ENCODE data around the gene ZFAND6.

Gene ZFAND6

DNA sequence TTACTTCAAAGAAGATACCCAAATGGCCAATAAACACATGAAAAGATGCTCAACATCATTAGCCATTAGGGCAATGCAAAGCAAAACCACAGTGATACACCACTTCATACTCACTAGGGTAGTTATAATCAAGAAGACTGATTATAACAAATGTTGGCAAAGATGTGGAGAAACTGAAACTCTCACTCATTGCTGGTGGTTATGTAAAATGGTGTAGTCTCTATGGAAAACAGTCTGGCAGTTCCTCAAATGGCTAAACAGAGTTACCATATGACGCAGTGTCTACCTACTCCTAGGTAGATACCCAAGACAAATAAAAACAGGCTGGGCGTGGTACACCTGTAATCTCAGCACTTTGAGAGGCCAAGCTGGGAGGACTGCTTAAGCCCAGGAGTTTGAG is 3.5 kb upstream of the ZFAND6 start:
- H3K4me3 ChIP-seq (replicated peaks in 1 of 2; ENCODE audit: low read depth in 2 of 2, low read length in 2 of 2), result no peak overlapping the region
- no peak for DNase-seq (ENCODE audit: low read depth in 2 of 2)
- TF ChIP-seq, protein P1, sequence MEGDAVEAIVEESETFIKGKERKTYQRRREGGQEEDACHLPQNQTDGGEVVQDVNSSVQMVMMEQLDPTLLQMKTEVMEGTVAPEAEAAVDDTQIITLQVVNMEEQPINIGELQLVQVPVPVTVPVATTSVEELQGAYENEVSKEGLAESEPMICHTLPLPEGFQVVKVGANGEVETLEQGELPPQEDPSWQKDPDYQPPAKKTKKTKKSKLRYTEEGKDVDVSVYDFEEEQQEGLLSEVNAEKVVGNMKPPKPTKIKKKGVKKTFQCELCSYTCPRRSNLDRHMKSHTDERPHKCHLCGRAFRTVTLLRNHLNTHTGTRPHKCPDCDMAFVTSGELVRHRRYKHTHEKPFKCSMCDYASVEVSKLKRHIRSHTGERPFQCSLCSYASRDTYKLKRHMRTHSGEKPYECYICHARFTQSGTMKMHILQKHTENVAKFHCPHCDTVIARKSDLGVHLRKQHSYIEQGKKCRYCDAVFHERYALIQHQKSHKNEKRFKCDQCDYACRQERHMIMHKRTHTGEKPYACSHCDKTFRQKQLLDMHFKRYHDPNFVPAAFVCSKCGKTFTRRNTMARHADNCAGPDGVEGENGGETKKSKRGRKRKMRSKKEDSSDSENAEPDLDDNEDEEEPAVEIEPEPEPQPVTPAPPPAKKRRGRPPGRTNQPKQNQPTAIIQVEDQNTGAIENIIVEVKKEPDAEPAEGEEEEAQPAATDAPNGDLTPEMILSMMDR (IDR thresholded peaks at IDR 0.05; ENCODE audit: low read depth, low read length), result no peak

DNA sequence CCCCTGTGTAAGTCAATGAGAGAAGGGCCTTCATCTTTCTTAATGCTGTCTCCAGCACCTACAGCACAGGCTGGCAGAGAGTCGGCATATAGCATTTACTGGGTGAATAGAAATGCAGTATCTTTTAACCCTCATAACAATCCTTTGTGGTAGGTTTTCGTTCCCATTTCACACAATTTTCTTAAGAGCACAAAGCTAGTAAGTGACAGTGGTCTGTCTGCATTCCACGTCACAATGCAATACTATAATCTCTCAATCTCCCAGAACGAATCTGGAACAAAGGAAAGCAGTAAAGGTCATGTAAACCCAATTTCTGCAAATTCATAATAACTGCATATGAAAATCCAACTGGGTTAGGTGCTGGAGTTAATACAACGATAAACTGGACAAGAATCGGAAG is 1.4 kb upstream of the ZFAND6 start:
- H3K4me3 ChIP-seq (replicated peaks in 1 of 2; ENCODE audit: low read depth in 2 of 2, low read length in 2 of 2), result no peak overlapping the region
- DNase-seq (ENCODE audit: low read depth in 2 of 2), result no peak
- TF ChIP-seq, protein P1 (IDR thresholded peaks at IDR 0.05; ENCODE audit: low read depth, low read length), result no peak

DNA sequence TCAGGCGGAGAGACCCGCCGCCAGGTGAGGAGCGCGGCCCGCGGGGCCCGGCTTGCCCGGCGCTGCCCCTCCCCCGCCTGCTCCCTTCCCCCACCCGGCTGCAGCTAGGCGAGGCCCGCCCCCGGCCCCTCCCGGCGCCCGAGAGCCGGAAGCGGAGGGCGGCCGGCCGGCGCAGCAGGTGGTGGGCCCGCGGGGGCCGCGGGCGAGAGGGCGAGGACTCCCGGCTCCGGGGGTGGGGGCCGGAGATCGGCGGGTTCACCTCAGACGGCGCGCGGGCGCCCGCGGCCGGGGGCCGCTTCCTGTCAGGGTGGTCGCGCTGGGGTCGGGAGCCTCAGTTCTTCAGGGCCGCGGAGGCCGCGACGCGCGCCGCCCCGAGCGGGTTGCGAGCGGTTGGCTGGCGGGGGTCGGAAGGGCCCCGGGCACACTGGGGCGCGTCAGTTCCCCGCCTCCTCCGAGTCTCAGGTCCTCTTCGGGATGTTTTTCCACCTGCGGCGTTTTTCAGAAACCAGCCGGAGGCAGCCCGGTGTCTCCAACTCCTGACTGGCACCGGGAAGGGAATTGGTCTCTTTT is 395 bp downstream of the ZFAND6 start:
- TF ChIP-seq, protein P1 (IDR thresholded peaks at IDR 0.05; ENCODE audit: low read depth, low read length), result no peak
- H3K4me3 ChIP-seq (replicated peaks in 1 of 2; ENCODE audit: low read depth in 2 of 2, low read length in 2 of 2), result peak overlapping the region; percentile 64 to 71
- DNase-seq (ENCODE audit: low read depth in 2 of 2), result peak in 1 of 2 donors; percentile 17

DNA sequence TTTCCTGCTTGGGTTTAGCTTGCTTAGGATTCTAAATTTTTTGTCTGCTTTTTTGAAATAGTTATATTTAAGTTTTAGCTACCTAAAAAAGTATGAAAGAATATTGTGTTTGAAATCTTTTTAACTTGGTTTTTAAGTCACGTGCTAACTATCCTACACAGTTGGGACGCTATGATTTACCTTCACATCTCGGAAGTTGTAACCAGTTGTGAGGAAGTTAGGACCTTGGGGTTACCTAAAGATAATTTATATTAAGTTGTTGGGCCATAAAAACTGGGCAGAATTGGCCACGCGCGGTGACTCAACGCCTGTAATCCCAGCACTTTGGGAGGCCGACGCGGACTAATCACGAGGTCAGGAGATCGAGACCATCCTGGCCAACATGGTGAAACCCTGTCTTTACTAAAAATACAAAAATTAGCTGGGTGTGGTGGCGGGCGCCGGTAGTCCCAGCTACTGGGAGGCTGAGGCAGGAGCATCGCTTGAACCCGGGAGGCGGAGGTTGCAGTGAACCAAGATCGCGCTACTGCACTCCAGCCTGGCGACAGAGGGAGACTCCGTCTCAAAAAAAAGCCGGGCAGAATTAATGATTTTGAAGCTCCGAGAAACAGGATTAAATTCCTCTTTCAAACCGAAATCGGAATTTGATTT is 1.0 kb downstream of the ZFAND6 start:
- H3K4me3 ChIP-seq (replicated peaks in 1 of 2; ENCODE audit: low read depth in 2 of 2, low read length in 2 of 2), result peak overlapping the region; percentile 64 to 71
- TF ChIP-seq, protein P1 (IDR thresholded peaks at IDR 0.05; ENCODE audit: low read depth, low read length), result peak; percentile 20
- peak; percentile 33 to 64 for DNase-seq (ENCODE audit: low read depth in 2 of 2)

DNA sequence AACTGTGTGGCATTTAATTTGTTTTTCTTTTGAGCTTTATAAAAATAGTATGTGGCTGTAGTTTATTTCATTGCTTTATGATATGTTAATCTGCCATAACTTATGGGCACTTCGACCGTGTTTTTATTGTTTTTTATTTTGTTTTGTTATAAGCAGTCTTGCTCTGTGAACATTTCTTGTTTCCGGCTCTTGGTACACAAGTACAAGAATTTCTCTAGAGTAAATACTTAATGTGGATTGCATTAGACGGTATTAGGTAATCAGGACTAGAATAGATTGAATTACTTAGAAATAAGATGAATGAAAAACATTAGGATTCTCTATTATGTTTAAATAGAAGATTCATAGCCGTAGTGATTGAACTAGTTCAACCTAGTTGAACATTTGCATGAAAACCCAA is 2.1 kb downstream of the ZFAND6 start:
- no peak overlapping the region for H3K4me3 ChIP-seq (replicated peaks in 1 of 2; ENCODE audit: low read depth in 2 of 2, low read length in 2 of 2)
- TF ChIP-seq, protein P1 (IDR thresholded peaks at IDR 0.05; ENCODE audit: low read depth, low read length), result no peak
- peak; percentile 18 to 22 for DNase-seq (ENCODE audit: low read depth in 2 of 2)

DNA sequence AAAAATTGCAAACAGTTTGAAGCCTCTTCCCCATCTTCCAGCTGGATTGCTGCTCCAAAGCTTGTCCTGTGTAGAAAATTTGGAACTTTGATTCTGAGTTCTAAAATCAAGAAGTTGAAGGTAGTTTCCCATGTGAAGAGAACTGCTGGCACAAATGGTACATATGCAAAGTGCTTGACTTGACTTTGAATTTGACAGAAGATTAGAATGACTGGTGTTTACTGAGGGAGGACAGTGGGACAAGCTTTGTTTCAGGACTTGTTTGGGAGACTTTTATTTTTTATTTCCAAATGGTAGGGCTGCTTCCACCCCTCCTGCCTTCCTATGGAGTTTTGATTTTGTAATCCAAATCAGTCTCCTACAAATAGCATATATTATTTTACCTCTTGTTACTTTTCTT is 7.4 kb downstream of the ZFAND6 start:
- TF ChIP-seq, protein P1 (IDR thresholded peaks at IDR 0.05; ENCODE audit: low read depth, low read length), result no peak
- H3K4me3 ChIP-seq (replicated peaks in 1 of 2; ENCODE audit: low read depth in 2 of 2, low read length in 2 of 2), result no peak overlapping the region
- DNase-seq (ENCODE audit: low read depth in 2 of 2), result no peak

Measured in cardiac fibroblast (primary cell).